Measurements from ENCODE around the gene NCKAP5. TPM values are rescaled to one million over a fixed set of nuclear protein-coding genes. Genes with fewer than 3 reads are reported as not detected.
"Not testable (repeated sequence)": the region's sequence is repeated elsewhere in the genome, so short reads cannot be mapped to it uniquely, and the experiment has no call there.

The NCKAP5 gene
- total RNA-seq, 1 experiment from 2014 or later = 0.47 TPM

DNA sequence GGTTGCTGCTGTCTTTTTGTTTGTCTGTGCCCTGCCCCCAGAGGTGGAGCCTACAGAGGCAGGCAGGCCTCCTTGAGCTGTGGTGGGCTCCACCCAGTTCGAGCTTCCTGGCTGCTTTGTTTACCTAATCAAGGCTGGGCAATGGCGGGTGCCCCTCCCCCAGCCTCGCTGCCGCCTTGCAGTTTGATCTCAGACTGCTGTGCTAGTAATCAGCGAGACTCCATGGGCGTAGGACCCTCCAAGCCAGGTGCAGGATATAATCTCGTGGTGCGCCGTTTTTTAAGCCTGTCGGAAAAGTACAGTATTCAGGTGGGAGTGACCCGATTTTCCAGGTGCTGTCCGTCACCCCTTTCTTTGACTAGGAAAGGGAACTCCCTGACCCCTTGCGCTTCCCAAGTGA lies 97.8 kb downstream of the NCKAP5 start:
- not testable (repeated sequence) for DNase-seq (ENCODE audit: low read depth)

DNA sequence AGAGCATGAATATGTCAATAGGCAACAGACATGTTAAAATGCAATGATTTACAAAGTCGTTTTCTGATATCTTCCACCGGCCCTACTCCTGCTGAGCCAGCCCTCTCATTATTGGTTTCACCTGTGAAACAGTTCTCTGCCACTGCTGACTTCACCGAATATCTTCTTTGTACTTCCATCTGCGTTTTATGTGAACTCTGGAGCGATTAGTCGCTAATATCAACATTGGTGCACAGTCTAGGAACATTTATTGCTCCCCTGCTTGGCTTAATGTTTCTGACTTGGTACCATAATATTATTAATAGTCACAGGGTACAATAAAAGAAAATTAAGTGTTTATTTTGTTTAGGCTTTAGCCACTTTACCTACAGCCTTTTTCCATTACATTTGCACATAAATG lies 105.5 kb downstream of the NCKAP5 start:
- no peak for DNase-seq (ENCODE audit: low read depth)

DNA sequence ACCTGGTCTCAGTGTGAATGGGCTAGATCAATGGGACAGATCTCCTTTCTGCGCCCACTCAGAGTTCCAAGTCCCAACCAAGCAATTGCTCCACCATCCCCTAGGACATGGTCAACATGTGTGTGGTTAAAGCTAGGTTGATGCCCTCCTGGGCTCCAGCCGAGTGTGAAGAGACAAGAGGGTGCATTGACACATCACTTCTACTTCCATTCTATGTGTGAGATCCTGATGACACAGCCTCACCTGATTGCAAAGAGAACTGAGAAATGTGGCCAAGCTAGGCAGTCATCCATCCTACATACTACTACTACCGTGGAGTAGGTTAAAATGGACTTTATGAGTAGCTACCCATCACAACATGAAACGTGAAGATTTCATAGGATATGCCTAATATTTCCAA lies 106.8 kb downstream of the NCKAP5 start:
- DNase-seq (ENCODE audit: low read depth) = no peak

- no peak for DNase-seq (ENCODE audit: low read depth)
These were observed 108.7 kb downstream of the NCKAP5 start for GRCh38 chr2:133459590-133459989.

- peak; percentile 27 for DNase-seq (ENCODE audit: low read depth)
These were observed 110.0 kb downstream of the NCKAP5 start for GRCh38 chr2:133458280-133458679.

DNA sequence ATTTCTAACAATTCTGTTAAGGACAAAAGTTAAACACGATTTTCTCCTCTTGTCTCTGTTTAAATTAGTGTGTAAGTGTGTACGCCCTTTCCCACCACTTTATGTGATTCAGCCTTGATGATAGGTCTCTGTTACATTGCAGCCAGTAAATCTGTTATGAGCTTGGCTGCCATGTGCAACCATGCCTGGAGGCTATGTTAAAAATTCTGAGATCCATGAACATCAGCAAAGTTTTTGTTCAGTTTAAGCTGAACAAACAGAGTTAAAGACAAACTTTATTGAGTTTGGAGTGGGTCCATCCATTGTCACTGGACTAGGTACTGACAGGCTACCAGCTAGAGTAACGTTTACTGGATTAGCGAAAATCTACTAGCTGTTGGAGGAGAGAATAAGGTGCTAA lies 110.4 kb downstream of the NCKAP5 start:
- no peak for DNase-seq (ENCODE audit: low read depth)

- no peak for DNase-seq (ENCODE audit: low read depth)
These were observed 111.3 kb downstream of the NCKAP5 start for GRCh38 chr2:133456971-133457370.

DNA sequence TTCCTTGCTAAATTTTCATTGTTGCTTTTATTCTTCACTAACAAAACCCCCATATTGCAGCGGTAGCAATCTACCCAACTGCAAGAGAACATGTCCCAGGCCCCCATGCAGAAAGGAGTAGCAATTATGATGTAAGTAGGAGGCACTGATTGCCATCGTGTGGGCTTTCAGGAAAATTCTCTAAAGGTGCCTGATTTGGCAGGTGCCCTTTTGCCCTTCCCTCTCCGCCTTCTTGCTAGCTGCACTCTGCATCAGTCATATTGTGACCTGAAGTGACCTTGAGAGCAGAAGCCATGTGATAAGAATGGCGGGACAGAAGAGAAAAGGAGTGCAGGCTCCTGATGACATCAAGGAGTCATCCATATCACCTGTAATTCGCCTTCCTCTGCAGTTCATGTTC lies 112.1 kb downstream of the NCKAP5 start:
- no peak for DNase-seq (ENCODE audit: low read depth)

DNA sequence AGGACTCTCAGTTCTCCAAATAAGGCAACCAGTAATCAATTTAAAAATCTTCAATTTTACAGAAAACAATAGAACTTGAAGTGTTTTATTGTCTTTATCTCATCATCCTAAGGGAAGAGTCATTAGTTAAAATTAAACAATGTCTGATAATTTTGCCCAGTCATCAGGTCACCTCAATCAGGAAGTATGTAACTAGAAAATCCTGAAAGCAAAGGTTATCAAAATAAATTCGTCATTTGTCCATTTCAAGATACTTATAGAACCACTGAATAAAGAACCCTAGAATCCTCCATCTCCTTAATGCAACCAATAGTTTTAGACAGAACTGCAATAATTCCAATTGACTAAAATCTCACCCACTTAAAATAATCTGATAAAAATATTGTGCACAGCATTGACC lies 115.2 kb downstream of the NCKAP5 start:
- DNase-seq (ENCODE audit: low read depth) = no peak

DNA sequence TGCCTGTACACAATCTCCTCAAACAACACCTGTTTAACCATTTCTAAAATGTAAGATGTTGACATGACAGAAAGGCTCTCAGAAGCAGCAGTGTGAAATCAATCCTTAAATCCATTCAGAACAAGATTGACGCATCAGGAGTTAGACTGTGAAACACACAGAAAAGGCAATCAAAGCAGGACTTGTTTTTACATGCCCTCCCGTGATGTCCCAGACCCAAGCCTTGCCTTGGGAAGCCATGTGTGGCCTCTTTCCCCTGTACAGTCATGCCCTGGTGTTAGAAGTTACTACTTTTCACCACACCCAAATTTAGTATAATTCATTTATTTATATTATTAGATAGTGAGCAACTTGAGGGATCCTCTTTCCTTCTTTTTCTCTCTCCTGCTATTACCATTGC lies 115.7 kb downstream of the NCKAP5 start:
- no peak for DNase-seq (ENCODE audit: low read depth)

- no peak for DNase-seq (ENCODE audit: low read depth)
These were observed 116.1 kb downstream of the NCKAP5 start for GRCh38 chr2:133452146-133452545.

DNA sequence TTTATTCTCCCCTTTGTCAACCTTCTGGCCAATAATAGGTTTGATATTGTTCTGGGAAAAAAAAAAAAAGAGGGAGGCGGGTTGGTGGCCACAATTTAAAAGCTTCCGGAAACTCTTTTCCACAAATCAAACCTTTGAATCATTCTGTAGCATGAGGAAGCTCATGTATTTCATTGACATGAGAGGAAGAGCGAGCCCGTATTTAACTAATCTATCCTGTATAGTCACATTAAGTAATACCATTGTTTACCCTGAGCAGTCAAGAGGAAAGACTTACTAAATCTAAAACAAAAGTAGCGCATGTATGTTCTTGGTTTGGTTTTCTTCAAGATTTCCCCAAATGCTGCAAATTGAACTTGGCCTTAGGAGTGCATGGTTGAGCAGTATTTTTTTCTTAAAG lies 120.1 kb downstream of the NCKAP5 start:
- no peak for DNase-seq (ENCODE audit: low read depth)

DNA sequence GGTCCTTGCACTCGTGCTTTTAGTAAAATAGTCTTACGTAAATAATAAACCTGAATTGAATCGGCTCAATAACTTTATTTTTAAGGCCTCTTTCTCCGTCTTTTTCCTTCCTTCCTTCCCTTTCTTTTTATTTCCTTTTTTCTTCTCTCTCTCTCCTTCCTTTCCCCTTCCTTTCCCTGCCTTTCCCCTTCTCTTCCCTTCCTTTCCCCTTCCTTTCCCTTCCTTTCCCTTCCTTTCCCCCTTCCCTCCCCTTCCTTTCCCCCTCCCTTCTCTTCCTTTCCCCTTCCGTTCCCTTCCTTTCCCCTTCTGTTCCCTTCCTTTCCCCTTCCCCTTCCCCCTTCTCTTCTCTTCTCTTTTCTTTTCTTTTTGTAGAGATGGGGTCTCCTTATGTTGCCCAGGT lies 121.0 kb downstream of the NCKAP5 start:
- no peak for DNase-seq (ENCODE audit: low read depth)

DNA sequence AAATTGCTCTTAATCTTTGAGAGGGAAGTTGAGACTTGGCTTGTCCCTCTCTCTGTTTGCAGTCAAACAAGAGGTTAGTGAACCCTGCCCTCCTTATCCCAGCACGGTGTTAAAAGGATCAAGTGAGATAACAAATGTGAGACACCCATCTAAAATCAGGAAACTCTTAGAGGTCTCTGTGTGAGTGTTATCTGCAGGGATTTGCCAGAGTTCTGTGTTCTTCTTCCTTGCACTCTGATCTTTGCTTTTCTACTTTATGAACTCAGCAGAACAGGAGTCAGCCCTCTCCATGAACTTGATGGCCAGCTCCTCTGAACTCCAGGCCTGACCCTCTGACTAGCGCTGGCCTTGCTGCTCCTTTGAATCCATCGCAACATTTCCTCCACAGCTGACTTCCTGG lies 123.8 kb downstream of the NCKAP5 start:
- DNase-seq (ENCODE audit: low read depth) = no peak

DNA sequence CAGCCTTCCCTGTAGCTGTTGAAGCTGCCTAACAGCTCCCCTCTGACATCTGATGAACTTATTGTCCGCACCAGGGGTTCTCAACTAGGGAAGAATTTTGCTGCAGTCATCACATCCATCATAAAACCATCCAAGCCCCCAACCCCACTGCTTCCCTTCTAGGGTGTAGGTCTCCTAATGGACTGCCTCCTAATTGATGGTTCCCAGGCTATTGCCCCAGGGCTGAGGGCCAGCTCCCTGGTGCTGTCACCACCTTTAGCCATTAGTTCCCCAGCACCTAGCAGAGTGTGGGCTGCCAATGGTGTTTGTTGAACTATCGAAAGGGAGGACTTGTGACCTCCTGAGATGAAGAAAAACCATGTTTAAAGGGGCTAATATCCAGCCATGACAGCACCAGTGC lies 125.9 kb downstream of the NCKAP5 start:
- DNase-seq (ENCODE audit: low read depth) = no peak

GRCh38 chr2:133439565-133439920 lies 128.7 kb downstream of the NCKAP5 start:
- no peak for DNase-seq (ENCODE audit: low read depth)

GRCh38 chr2:133438848-133439564 lies 129.3 kb downstream of the NCKAP5 start:
- DNase-seq (ENCODE audit: low read depth) = no peak

- no peak for DNase-seq (ENCODE audit: low read depth)
These were observed 130.2 kb downstream of the NCKAP5 start for GRCh38 chr2:133438026-133438425.

GRCh38 chr2:133437492-133437891 lies 130.8 kb downstream of the NCKAP5 start:
- no peak for DNase-seq (ENCODE audit: low read depth)

GRCh38 chr2:133434959-133435668 lies 133.1 kb downstream of the NCKAP5 start:
- peak; percentile 78 for DNase-seq (ENCODE audit: low read depth)

GRCh38 chr2:133433455-133434451 lies 134.5 kb downstream of the NCKAP5 start:
- DNase-seq (ENCODE audit: low read depth) = no peak

DNA sequence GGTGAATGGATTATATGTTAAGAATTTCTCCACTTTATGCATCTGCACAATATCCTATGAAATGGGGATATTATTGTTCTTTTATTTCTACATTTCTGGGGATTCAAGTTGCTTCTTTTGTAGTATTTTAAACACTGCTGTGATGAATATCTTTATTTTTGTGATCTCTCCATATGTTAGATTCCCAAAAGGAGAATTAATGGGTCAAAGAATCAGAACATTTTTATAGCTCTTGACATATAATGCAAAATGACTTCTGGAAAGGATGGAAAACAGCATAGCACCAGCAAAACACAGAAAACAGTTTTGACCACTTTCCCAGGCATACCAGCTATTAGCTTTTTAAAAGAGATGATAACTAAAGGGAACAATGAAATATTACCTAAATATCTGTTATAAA lies 135.5 kb downstream of the NCKAP5 start:
- no peak for DNase-seq (ENCODE audit: low read depth)

Data from HT1080 (cell line).